K562 (cell line): ENCODE results near the gene RAB3D. TPM values are rescaled to one million over a fixed set of nuclear protein-coding genes. Genes with fewer than 3 reads are reported as not detected.

ENCODE experiments used
- CEBPB ChIP-seq: fragments of 450-650 bp; IDR thresholded peaks from 2 replicates; pipeline ENCODE4 v1.6.1; 2016; ENCODE audit warnings: missing genetic modification characterization, missing compliant biosample characterization
- EGR1 ChIP-seq: fragments of 450-650 bp; conservative IDR thresholded peaks from 2 replicates; pipeline ENCODE4 v1.6.1; 2017; ENCODE audit warnings: mild to moderate bottlenecking
- EP300 ChIP-seq: IDR thresholded peaks from 2 replicates; pipeline ENCODE4 v1.6.1; 2012; ENCODE audit warnings: low read length, improper control_type of control experiment
- ESRRA ChIP-seq: fragments of 450-650 bp; IDR thresholded peaks from 2 replicates; pipeline ENCODE4 v1.6.1; 2014; ENCODE audit warnings: low read depth, mild to moderate bottlenecking, moderate library complexity, borderline replicate concordance
- GATAD2B ChIP-seq: fragments of 450-650 bp; IDR thresholded peaks from 2 replicates; pipeline ENCODE4 v1.6.1; 2017; ENCODE audit warnings: mild to moderate bottlenecking, borderline replicate concordance
- MTA2 ChIP-seq: fragments of 450-650 bp; IDR thresholded peaks from 2 replicates; pipeline ENCODE4 v1.6.1; 2016; ENCODE audit warnings: low read depth
- NELFE ChIP-seq: IDR thresholded peaks from 2 replicates; pipeline ENCODE4 v1.6.1; 2011; ENCODE audit warnings: mild to moderate bottlenecking; ENCODE audit not compliant: insufficient read depth, insufficient read length
- OTX1 ChIP-seq: fragments of 450-650 bp; formaldehyde crosslinking; IDR thresholded peaks from 2 replicates; pipeline ENCODE4 v1.4.0; 2022; ENCODE audit warnings: mild to moderate bottlenecking
- PML ChIP-seq: IDR thresholded peaks from 2 replicates; pipeline ENCODE4 v1.6.1; 2012; ENCODE audit warnings: low read length, inconsistent platforms
- RBM14 ChIP-seq: fragments of 200-400 bp; formaldehyde crosslinking; IDR thresholded peaks from 2 replicates; pipeline ENCODE4 v1.6.1; 2018; ENCODE audit warnings: low read depth, mild to moderate bottlenecking, low read length, moderate library complexity, borderline replicate concordance; ENCODE audit not compliant: insufficient read depth
- SLC30A9 ChIP-seq: fragments of 250-450 bp; sonication (Bioruptor Pico); IDR thresholded peaks from 2 replicates; pipeline ENCODE4 v1.8.0; 2022; ENCODE audit warnings: mild to moderate bottlenecking, moderate library complexity
- SRSF1 ChIP-seq: fragments of 200-400 bp; formaldehyde crosslinking; IDR thresholded peaks from 2 replicates; pipeline ENCODE4 v1.6.1; 2017; ENCODE audit warnings: mild to moderate bottlenecking, low read depth, low read length, moderate library complexity
- TRIM24 ChIP-seq, 2 experiments: fragments of 450-650 bp; IDR thresholded peaks; 2 replicates each; pipeline ENCODE4 v1.6.1; 2016
- ZC3H11A ChIP-seq: IDR thresholded peaks from 2 replicates; pipeline ENCODE4 v1.6.1; 2012; ENCODE audit warnings: low read depth, low read length, improper control_type of control experiment
- ZNF282 ChIP-seq: sonication (generic); formaldehyde crosslinking; IDR thresholded peaks from 2 replicates; pipeline ENCODE4 v1.8.1; 2023; ENCODE audit warnings: missing genetic modification reagents
- ZNF444 ChIP-seq: fragments of 250-450 bp; sonication (Bioruptor Pico); IDR thresholded peaks from 2 replicates; pipeline ENCODE4 v1.4.0; 2020; ENCODE audit warnings: mild to moderate bottlenecking, moderate library complexity
- ZNF668 ChIP-seq: fragments of 250-450 bp; sonication (Bioruptor Pico); IDR thresholded peaks from 2 replicates; pipeline ENCODE4 v1.8.0; 2022; ENCODE audit warnings: mild to moderate bottlenecking, inconsistent platforms
- ZNF707 ChIP-seq: fragments of 250-450 bp; sonication (Bioruptor Pico); conservative IDR thresholded peaks from 2 replicates; pipeline ENCODE4 v1.8.0; 2022; ENCODE audit warnings: inconsistent platforms, mild to moderate bottlenecking, moderate library complexity
- polyA plus RNA-seq, 8 experiments: library from polyadenylated mRNA; depleted of rRNA in 4 of 8; stranded (reverse) in 5 of 8; unstranded in 3 of 8; fragments of >200 nt; fragmentation: Nextera tagmentation in 2 of 8; fragmentation: Illumina TruSeq in 1 of 8; extraction: Ambion mirVana in 2 of 8; extraction: Trizol in 1 of 8; gene quantifications; 2 replicates each; pipeline versions ENCODE4 v1.2.1 to v1.2.3, GENCODE V29; 2011 to 2014; ENCODE audit warnings: inconsistent platforms in 1 of 8, missing spikeins in 1 of 8
- total RNA-seq, 7 experiments: library from RNA; depleted of rRNA in 6 of 7; stranded (reverse); fragments of >200 nt in 6 of 7; fragmentation: Illumina TruSeq in 2 of 7; extraction: Trizol in 2 of 7; gene quantifications; 2 replicates each; pipeline versions ENCODE4 v1.2.1 to v1.2.3, GENCODE V29; 2011 to 2021; ENCODE audit warnings: low replicate concordance in 1 of 7
- TF ChIP-seq, protein P1 (sequence below): sonication (generic); formaldehyde crosslinking; IDR thresholded peaks from 2 replicates; pipeline ENCODE4 v1.5.0; 2020; ENCODE audit warnings: missing genetic modification reagents
- TF ChIP-seq, protein P2 (sequence below), 2 experiments: fragments of 450-650 bp; IDR thresholded peaks; 2 replicates each; pipeline ENCODE4 v1.6.1; 2016
- TF ChIP-seq, protein P3 (sequence below): fragments of 250-450 bp; sonication (Bioruptor Pico); IDR thresholded peaks from 2 replicates; pipeline ENCODE4 v1.8.0; 2021; ENCODE audit warnings: borderline replicate concordance, mild to moderate bottlenecking, moderate library complexity; ENCODE audit not compliant: poor library complexity, severe bottlenecking
- TF ChIP-seq, protein P4 (sequence below): fragments of 250-450 bp; sonication (Bioruptor Pico); IDR thresholded peaks from 2 replicates; pipeline ENCODE4 v1.9.0; 2021; ENCODE audit warnings: mild to moderate bottlenecking, inconsistent platforms
- TF ChIP-seq, protein P5 (sequence below): fragments of 450-650 bp; conservative IDR thresholded peaks from 2 replicates; pipeline ENCODE4 v1.6.1; 2016; ENCODE audit warnings: missing genetic modification characterization, low read depth, mild to moderate bottlenecking, missing compliant biosample characterization, moderate library complexity

Gene RAB3D
- total and polyA plus RNA-seq, 9 of the 15 experiments (the other 6 are each of a cell fraction or from before 2014, with no cell fraction given), result 0.34 to 3.3 (median 1.3) TPM

DNA sequence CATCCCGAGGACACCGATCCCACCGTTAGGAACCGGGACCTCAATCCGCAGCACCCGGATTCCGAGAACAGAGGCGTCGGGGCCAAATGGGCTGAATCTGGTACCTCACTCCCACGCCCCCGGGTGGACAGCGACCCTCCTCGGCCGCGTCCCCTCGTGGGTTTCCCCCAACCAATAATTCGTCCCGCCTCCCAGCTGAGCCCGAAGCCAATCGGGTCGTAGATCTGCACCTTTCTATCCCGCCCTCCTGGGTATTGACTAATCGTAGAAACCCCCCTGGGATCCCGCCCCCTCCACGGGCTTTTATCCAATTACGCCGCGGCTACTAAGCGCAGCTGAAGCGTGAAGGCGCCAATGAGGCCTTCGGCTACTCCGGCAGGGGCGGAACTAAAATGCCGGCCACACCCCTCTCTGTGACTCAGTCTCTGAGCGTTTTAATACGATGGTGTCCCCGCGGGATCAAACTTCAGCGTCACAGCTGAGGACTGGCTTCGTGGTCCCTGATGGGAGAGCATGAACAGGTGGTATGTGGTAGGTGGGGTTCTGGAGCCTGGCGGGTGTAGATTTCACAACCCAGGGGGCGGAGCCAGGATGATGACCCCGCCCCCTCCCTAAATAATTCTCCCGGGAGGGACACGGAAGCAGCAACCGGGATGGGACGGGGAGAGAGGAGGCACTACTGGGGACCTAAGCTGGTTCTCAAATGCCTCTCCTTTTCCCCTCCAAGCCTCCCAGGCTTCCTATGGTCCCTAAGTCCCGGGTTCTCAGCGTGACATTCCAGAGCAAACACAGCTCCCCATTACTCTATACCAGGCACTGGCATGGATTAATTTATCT lies 6.9 kb upstream of the RAB3D start, which contains the start of the genes CCDC159 and TMEM205 (continued):
- TF ChIP-seq CEBPB (tag) (peak; percentile 98), ESRRA (no peak), TRIM24 (IDR thresholded peaks at IDR 0.05) (no peak), ZNF668 (CRISPR knock-in tag) (no peak), PML (peak; percentile 33; the same call in 1 of the 2 replicates), SLC30A9 (CRISPR knock-in tag) (no peak), OTX1 (CRISPR knock-in tag) (0 out of 2 replicates have a peak, but pooled peaks have one; percentile 50), ZC3H11A (no peak), EGR1 (peak; percentile 37; the same call in 1 of the 2 replicates), SRSF1 (no peak), ZNF707 (CRISPR knock-in tag) (no peak), ZNF282 (no peak), RBM14 (no peak), GATAD2B (no peak), ZNF444 (CRISPR knock-in tag) (no peak), EP300 (no peak), NELFE (no peak), MTA2 (no peak)
- TF ChIP-seq, protein P1, sequence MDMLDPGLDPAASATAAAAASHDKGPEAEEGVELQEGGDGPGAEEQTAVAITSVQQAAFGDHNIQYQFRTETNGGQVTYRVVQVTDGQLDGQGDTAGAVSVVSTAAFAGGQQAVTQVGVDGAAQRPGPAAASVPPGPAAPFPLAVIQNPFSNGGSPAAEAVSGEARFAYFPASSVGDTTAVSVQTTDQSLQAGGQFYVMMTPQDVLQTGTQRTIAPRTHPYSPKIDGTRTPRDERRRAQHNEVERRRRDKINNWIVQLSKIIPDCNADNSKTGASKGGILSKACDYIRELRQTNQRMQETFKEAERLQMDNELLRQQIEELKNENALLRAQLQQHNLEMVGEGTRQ (CRISPR knock-in tag), result no peak
- TF ChIP-seq, protein P2, sequence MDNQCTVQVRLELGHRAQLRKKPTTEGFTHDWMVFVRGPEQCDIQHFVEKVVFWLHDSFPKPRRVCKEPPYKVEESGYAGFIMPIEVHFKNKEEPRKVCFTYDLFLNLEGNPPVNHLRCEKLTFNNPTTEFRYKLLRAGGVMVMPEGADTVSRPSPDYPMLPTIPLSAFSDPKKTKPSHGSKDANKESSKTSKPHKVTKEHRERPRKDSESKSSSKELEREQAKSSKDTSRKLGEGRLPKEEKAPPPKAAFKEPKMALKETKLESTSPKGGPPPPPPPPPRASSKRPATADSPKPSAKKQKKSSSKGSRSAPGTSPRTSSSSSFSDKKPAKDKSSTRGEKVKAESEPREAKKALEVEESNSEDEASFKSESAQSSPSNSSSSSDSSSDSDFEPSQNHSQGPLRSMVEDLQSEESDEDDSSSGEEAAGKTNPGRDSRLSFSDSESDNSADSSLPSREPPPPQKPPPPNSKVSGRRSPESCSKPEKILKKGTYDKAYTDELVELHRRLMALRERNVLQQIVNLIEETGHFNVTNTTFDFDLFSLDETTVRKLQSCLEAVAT (IDR thresholded peaks at IDR 0.05), result no peak
- TF ChIP-seq, protein P3, sequence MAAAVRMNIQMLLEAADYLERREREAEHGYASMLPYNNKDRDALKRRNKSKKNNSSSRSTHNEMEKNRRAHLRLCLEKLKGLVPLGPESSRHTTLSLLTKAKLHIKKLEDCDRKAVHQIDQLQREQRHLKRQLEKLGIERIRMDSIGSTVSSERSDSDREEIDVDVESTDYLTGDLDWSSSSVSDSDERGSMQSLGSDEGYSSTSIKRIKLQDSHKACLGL (CRISPR knock-in tag), result no peak
- TF ChIP-seq, protein P4, sequence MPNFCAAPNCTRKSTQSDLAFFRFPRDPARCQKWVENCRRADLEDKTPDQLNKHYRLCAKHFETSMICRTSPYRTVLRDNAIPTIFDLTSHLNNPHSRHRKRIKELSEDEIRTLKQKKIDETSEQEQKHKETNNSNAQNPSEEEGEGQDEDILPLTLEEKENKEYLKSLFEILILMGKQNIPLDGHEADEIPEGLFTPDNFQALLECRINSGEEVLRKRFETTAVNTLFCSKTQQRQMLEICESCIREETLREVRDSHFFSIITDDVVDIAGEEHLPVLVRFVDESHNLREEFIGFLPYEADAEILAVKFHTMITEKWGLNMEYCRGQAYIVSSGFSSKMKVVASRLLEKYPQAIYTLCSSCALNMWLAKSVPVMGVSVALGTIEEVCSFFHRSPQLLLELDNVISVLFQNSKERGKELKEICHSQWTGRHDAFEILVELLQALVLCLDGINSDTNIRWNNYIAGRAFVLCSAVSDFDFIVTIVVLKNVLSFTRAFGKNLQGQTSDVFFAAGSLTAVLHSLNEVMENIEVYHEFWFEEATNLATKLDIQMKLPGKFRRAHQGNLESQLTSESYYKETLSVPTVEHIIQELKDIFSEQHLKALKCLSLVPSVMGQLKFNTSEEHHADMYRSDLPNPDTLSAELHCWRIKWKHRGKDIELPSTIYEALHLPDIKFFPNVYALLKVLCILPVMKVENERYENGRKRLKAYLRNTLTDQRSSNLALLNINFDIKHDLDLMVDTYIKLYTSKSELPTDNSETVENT (CRISPR knock-in tag), result 0 out of 2 replicates have a peak, but pooled peaks have one; percentile 31
- TF ChIP-seq, protein P5, sequence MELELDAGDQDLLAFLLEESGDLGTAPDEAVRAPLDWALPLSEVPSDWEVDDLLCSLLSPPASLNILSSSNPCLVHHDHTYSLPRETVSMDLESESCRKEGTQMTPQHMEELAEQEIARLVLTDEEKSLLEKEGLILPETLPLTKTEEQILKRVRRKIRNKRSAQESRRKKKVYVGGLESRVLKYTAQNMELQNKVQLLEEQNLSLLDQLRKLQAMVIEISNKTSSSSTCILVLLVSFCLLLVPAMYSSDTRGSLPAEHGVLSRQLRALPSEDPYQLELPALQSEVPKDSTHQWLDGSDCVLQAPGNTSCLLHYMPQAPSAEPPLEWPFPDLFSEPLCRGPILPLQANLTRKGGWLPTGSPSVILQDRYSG (tag), result no peak
